ENCODE data around the gene PROX2. TPM values are rescaled to one million over a fixed set of nuclear protein-coding genes. Genes with fewer than 3 reads are reported as not detected.

PROX2 gene
- total RNA-seq, 2 experiments from 2014 or later: 0.35 to 0.74 TPM

DNA sequence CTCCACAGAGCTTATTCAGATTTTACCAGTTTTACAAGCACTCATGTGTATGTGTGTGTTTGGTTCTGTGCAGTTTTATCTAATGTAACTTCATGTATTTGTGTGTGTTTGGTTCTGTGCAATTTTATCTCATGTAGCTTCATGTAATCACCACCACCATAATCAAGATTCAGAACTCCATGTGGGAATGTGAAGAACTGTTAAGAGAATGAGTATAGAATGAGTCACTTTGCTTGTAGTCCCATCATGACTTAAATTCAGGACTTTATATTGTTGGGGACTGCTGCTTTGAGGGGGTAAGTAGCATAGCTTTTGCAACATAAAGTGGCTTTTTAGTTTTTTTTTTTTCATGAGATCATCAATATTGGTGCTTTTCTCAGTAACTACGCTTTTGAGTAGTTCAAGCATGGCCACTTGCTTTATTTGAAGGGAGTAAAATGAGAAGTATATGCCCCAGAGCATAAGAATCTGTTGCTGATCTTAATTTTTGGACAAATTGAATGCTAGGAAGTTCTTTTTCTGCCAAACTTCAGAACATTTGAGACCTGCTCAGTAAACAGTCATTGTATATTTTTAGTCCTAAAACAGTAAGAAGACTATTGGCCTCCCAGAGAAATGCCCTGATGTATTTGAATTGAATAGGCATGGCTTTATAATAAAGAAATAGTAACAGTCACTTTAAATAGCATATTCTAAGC, 28.8 kb downstream of the PROX2 start:
- no TSS peak for BruUV-seq (replicated peaks)
- ChIA-PET POLR2A (interaction anchor here (0.6 kb wide), 1 partner anchor 484 kb away, joined by 3 read pairs; no protein-coding TSS in a partner anchor), CTCF (ENCODE audit: unreplicated experiment) (no interaction called here)
- TF ChIP-seq, protein P1, sequence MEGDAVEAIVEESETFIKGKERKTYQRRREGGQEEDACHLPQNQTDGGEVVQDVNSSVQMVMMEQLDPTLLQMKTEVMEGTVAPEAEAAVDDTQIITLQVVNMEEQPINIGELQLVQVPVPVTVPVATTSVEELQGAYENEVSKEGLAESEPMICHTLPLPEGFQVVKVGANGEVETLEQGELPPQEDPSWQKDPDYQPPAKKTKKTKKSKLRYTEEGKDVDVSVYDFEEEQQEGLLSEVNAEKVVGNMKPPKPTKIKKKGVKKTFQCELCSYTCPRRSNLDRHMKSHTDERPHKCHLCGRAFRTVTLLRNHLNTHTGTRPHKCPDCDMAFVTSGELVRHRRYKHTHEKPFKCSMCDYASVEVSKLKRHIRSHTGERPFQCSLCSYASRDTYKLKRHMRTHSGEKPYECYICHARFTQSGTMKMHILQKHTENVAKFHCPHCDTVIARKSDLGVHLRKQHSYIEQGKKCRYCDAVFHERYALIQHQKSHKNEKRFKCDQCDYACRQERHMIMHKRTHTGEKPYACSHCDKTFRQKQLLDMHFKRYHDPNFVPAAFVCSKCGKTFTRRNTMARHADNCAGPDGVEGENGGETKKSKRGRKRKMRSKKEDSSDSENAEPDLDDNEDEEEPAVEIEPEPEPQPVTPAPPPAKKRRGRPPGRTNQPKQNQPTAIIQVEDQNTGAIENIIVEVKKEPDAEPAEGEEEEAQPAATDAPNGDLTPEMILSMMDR (conservative IDR thresholded peaks at IDR 0.05; ENCODE audit: low read length): no peak
- TF ChIP-seq EZH2phosphoT487 (IDR thresholded peaks at IDR 0.05; ENCODE audit: borderline replicate concordance, low read depth, low read length): no peak
- H2AFZ ChIP-seq (ENCODE audit: low read length): no peak overlapping the region
- no peaks in the 10 kb centered on the region for H3K4me1 ChIP-seq (ENCODE audit: insufficient read depth, low read length, poor library complexity, severe bottlenecking)
- no peaks in the 10 kb centered on the region for H4K20me1 ChIP-seq (ENCODE audit: insufficient read depth, low read length)
- no peaks in the 10 kb centered on the region for H3K9me3 ChIP-seq (ENCODE audit: low read length)
- no peak overlapping the region for H3K27ac ChIP-seq (ENCODE audit: low read depth, low read length, poor library complexity, severe bottlenecking)
- no peak overlapping the region for H3K4me3 ChIP-seq (ENCODE audit: low read depth, low read length, poor library complexity, severe bottlenecking)
- no peaks in the 10 kb centered on the region for H3K36me3 ChIP-seq (ENCODE audit: insufficient read depth, low read length)
- intact Hi-C loops (cut with micrococcal nuclease; ENCODE audit: unreplicated experiment): no loop called here
- H3K9me2 ChIP-seq (ENCODE audit: insufficient read depth, low read length): no peaks in the 10 kb centered on the region
- no peaks in the 10 kb centered on the region for H3K79me2 ChIP-seq (ENCODE audit: insufficient read depth, low read depth, low read length)
- DNase-seq (ENCODE audit: low spot score): no peak
- no peak overlapping the region for H3K4me2 ChIP-seq (ENCODE audit: low read length)

DNA sequence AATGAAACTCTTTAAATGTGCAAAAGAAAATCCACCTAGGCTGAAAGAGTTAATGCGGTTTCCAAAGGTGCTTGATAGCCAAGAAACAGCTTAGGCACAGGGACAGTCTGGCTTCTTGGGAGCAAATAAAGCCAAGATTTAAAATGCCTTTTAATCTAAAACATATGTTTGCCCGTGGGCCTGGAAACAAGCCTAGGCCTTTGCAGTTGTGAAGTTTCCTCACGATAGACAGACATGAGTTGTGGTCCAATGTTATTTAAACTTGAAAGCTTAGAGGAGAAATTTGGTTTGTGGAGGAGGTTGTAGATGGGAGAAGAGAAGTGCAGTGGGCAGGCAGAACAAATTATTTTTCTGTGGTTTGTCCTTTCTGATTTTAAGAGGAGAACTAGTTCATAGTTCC, 29.8 kb downstream of the PROX2 start:
- no peak overlapping the region for H2AFZ ChIP-seq (ENCODE audit: low read length)
- ChIA-PET POLR2A (interaction anchor here (1.4 kb wide), 1 partner anchor 10 kb away, joined by 4 read pairs; no protein-coding TSS in a partner anchor), CTCF (ENCODE audit: unreplicated experiment) (no interaction called here)
- intact Hi-C loops (cut with micrococcal nuclease; ENCODE audit: unreplicated experiment): no loop called here
- H4K20me1 ChIP-seq (ENCODE audit: insufficient read depth, low read length): no peaks in the 10 kb centered on the region
- TF ChIP-seq EZH2phosphoT487 (IDR thresholded peaks at IDR 0.05; ENCODE audit: borderline replicate concordance, low read depth, low read length): no peak
- TF ChIP-seq, protein P1 (conservative IDR thresholded peaks at IDR 0.05; ENCODE audit: low read length): no peak
- DNase-seq (ENCODE audit: low spot score): no peak
- no peaks in the 10 kb centered on the region for H3K4me1 ChIP-seq (ENCODE audit: insufficient read depth, low read length, poor library complexity, severe bottlenecking)
- H3K9me2 ChIP-seq (ENCODE audit: insufficient read depth, low read length): no peaks in the 10 kb centered on the region
- no peak overlapping the region for H3K4me3 ChIP-seq (ENCODE audit: low read depth, low read length, poor library complexity, severe bottlenecking)
- H3K79me2 ChIP-seq (ENCODE audit: insufficient read depth, low read depth, low read length): no peaks in the 10 kb centered on the region
- no peaks in the 10 kb centered on the region for H3K9me3 ChIP-seq (ENCODE audit: low read length)
- peaks cover 1% of the 10 kb centered on the region; the same call in 1 of the 2 replicates for H3K36me3 ChIP-seq (ENCODE audit: insufficient read depth, low read length)
- H3K4me2 ChIP-seq (ENCODE audit: low read length): no peak overlapping the region
- no peak overlapping the region for H3K27ac ChIP-seq (ENCODE audit: low read depth, low read length, poor library complexity, severe bottlenecking)
- no TSS peak for BruUV-seq (replicated peaks)

DNA sequence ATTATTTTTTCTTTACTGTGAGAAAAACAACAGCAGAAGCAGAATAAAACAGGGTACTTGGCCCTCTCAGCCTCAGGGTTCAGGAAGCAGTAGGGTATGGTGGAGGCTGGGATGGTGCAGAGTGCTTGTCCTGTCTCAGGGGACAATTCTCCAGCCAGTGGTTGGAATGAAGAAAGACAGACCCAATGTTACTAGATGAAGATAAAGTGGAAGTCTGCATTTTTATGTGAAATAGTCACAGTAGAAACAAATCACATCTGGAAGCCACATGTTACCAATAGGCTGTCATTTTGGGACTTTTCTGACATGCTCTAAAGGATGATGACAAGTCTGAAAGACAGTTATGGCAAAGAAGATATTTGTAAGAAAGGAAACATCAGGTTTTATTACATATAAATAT, 32.3 kb downstream of the PROX2 start:
- ChIA-PET CTCF (ENCODE audit: unreplicated experiment) (no interaction called here), POLR2A (no interaction called here)
- Histone ChIP-seq H2AFZ (ENCODE audit: low read length) (no peak overlapping the region), H3K79me2 (ENCODE audit: insufficient read depth, low read depth, low read length) (no peaks in the 10 kb centered on the region), H4K20me1 (ENCODE audit: insufficient read depth, low read length) (no peaks in the 10 kb centered on the region), H3K9me2 (ENCODE audit: insufficient read depth, low read length) (no peaks in the 10 kb centered on the region), H3K27ac (ENCODE audit: low read depth, low read length, poor library complexity, severe bottlenecking) (no peak overlapping the region), H3K4me1 (ENCODE audit: insufficient read depth, low read length, poor library complexity, severe bottlenecking) (no peaks in the 10 kb centered on the region), H3K9me3 (ENCODE audit: low read length) (no peaks in the 10 kb centered on the region), H3K4me2 (ENCODE audit: low read length) (no peak overlapping the region), H3K4me3 (ENCODE audit: low read depth, low read length, poor library complexity, severe bottlenecking) (no peak overlapping the region), H3K36me3 (ENCODE audit: insufficient read depth, low read length) (peaks cover 23% of the 10 kb centered on the region)
- BruUV-seq (replicated peaks): no TSS peak
- TF ChIP-seq, protein P1 (conservative IDR thresholded peaks at IDR 0.05; ENCODE audit: low read length): no peak
- no peak for TF ChIP-seq EZH2phosphoT487 (IDR thresholded peaks at IDR 0.05; ENCODE audit: borderline replicate concordance, low read depth, low read length)
- DNase-seq (ENCODE audit: low spot score): no peak
- intact Hi-C loops (cut with micrococcal nuclease; ENCODE audit: unreplicated experiment): no loop called here

All from OCI-LY7 (cell line).